ENCODE results near the gene ELP4. TPM values are rescaled to one million over a fixed set of nuclear protein-coding genes. Genes with fewer than 3 reads are reported as not detected.
"Not testable (repeated sequence)": the region's sequence is repeated elsewhere in the genome, so short reads cannot be mapped to it uniquely, and the experiment has no call there.

ELP4 gene
- total RNA-seq, 1 donor from 2014 or later: 37.1 TPM

DNA sequence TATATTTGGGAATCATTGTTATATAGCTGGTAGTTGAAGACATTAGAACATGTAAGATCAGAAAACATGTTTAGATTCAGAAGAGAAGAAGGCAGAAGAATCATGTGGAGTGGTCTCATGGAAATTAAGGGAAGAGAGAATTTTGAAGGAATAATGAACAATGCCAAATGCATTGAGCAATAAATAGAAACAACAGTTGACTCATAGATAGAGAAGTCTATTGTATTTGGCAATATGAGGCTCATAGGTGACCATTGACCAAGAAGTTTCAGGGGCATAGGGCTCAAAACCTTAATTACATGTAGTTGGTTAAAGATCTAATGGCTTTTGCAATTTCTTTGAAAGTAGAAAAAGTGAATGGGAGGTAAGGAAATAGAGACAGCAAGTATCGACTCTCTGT lies 177.7 kb downstream of the ELP4 start:
- Histone ChIP-seq H3K9me3 (no peaks in the 10 kb centered on the region), H3K27me3 (no peaks in the 10 kb centered on the region), H3K36me3 (no peaks in the 10 kb centered on the region), H3K27ac (no peak overlapping the region), H3K4me3 (no peak overlapping the region), H3K4me1 (peaks cover 0 to 4% of the 10 kb centered on the region in 2 donors)
- intact Hi-C loops (cut with DNase I): no loop called here
- TF ChIP-seq, protein P1, sequence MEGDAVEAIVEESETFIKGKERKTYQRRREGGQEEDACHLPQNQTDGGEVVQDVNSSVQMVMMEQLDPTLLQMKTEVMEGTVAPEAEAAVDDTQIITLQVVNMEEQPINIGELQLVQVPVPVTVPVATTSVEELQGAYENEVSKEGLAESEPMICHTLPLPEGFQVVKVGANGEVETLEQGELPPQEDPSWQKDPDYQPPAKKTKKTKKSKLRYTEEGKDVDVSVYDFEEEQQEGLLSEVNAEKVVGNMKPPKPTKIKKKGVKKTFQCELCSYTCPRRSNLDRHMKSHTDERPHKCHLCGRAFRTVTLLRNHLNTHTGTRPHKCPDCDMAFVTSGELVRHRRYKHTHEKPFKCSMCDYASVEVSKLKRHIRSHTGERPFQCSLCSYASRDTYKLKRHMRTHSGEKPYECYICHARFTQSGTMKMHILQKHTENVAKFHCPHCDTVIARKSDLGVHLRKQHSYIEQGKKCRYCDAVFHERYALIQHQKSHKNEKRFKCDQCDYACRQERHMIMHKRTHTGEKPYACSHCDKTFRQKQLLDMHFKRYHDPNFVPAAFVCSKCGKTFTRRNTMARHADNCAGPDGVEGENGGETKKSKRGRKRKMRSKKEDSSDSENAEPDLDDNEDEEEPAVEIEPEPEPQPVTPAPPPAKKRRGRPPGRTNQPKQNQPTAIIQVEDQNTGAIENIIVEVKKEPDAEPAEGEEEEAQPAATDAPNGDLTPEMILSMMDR (IDR thresholded peaks at IDR 0.05): no peak
- no peak for DNase-seq (ENCODE audit: low spot score in 2 of 2)

DNA sequence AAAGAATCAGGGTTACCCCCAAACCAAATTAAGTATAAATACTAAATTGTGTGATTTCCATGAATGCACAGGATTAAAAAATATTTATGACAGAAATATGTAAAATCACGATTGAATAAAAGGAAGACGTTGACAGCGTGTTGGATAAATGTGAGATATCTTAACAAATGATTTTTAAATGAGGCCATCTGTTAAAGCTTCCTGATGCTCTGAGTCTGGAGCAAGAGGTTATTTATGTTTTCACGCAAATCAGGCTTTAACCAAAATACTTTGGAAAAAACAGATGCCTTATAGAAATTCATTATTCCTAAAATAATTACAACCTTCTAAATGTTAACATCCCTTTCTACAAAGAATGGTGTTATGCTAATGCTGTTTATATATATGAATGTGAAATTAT lies 178.3 kb downstream of the ELP4 start:
- no peak overlapping the region for H3K4me3 ChIP-seq
- H3K9me3 ChIP-seq: no peaks in the 10 kb centered on the region
- intact Hi-C loops (cut with DNase I): no loop called here
- peaks cover 0 to 4% of the 10 kb centered on the region in 2 donors for H3K4me1 ChIP-seq
- no peak overlapping the region for H3K27ac ChIP-seq
- TF ChIP-seq, protein P1 (IDR thresholded peaks at IDR 0.05): no peak
- no peaks in the 10 kb centered on the region for H3K27me3 ChIP-seq
- DNase-seq (ENCODE audit: low spot score in 2 of 2): no peak
- H3K36me3 ChIP-seq: no peaks in the 10 kb centered on the region

DNA sequence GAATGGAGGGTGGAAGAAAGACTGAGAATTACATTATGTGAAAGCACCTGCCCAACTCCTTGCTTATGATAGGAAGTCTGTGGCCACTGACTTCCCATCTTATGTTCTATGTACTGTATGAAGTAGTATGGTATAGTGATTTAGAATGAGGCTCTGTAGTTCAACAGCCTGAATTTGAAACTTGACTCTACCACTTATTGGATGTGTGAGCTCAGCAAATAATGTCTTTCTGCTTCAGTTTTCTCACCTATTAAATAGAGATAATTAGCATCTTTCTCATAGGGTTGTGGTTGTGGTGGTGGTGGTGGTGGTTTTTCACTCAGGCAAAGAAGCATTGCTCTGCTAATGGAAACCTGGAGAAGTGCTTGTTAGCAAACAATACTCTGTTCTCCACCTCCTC lies 180.0 kb downstream of the ELP4 start:
- Histone ChIP-seq H3K4me1 (peaks cover 0 to 4% of the 10 kb centered on the region in 2 donors), H3K9me3 (no peaks in the 10 kb centered on the region), H3K27ac (no peak overlapping the region), H3K4me3 (no peak overlapping the region), H3K27me3 (no peaks in the 10 kb centered on the region), H3K36me3 (no peaks in the 10 kb centered on the region)
- no peak for DNase-seq (ENCODE audit: low spot score in 2 of 2)
- intact Hi-C loops (cut with DNase I): no loop called here
- TF ChIP-seq, protein P1 (IDR thresholded peaks at IDR 0.05): no peak

DNA sequence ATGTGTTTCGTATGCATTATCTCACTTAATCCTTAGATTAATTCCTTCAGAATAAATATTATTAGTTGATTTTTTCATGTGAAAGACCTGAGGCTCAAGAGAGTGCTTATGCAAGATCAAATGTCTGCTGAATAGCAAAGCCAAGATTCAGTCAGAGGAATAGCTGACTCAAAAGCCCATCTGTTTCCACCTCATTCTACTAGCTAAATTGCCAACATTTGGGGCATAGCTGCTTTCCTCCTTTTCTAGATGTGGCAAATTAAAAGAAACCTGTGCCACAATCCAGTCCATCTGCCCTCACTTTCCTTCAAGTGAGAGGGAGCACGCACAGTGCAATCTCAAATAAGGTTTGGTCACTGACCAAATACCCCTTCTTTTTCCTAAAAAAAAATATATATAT lies 180.5 kb downstream of the ELP4 start:
- TF ChIP-seq, protein P1 (IDR thresholded peaks at IDR 0.05): no peak
- DNase-seq (ENCODE audit: low spot score in 2 of 2): no peak
- Histone ChIP-seq H3K4me3 (no peak overlapping the region), H3K9me3 (no peaks in the 10 kb centered on the region), H3K36me3 (no peaks in the 10 kb centered on the region), H3K27ac (no peak overlapping the region), H3K27me3 (no peaks in the 10 kb centered on the region), H3K4me1 (peaks cover 0 to 4% of the 10 kb centered on the region in 2 donors)
- intact Hi-C loops (cut with DNase I): no loop called here

DNA sequence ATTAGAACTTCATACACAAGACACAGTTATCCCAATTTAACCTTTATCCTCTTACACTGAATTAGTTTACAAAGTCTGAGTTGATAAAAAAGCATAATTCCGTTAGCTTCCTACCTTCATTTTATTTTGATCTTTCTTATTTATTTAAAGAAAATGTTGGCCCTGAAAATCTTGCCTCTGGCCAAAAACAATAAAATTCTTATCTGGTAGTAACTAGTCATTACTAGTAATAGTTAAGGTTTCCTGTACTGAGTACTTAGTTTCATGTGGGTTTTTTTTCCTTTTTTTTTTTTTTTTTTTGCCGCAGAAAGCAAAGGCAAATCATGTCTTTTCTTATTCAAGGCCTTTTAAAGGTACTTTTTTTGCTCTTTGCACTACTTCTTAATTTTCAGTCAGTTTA lies 180.9 kb downstream of the ELP4 start:
- no peaks in the 10 kb centered on the region for H3K27me3 ChIP-seq
- no peak overlapping the region for H3K4me3 ChIP-seq
- H3K27ac ChIP-seq: no peak overlapping the region
- no peak for DNase-seq (ENCODE audit: low spot score in 2 of 2)
- no peaks in the 10 kb centered on the region for H3K36me3 ChIP-seq
- no peaks in the 10 kb centered on the region for H3K9me3 ChIP-seq
- TF ChIP-seq, protein P1 (IDR thresholded peaks at IDR 0.05): no peak
- H3K4me1 ChIP-seq: peaks cover 0 to 4% of the 10 kb centered on the region in 2 donors
- intact Hi-C loops (cut with DNase I): no loop called here

DNA sequence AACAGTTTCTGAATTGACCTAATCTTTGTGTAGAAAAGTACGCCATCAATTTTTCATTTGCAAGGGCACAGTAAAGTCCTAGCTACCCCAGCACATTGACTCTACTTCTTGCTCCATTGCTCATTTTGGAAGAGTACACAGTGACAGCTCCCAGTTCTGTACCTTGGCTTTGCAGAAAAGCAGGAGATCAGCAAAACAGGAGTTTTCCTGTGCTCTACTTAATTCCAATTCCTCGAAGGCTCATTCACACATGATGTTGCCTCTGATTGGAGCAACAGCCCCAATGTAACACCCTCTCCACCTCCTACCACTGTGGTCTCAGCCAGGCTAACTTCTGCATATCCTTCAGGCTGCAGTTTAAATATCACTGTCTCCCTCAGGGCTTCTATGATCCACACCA lies 182.9 kb downstream of the ELP4 start:
- intact Hi-C loops (cut with DNase I): no loop called here
- no peak for DNase-seq (ENCODE audit: low spot score in 2 of 2)
- Histone ChIP-seq H3K36me3 (no peaks in the 10 kb centered on the region), H3K4me1 (peaks cover 0 to 4% of the 10 kb centered on the region in 2 donors), H3K9me3 (no peaks in the 10 kb centered on the region), H3K4me3 (no peak overlapping the region), H3K27ac (no peak overlapping the region), H3K27me3 (no peaks in the 10 kb centered on the region)
- TF ChIP-seq, protein P1 (IDR thresholded peaks at IDR 0.05): no peak

DNA sequence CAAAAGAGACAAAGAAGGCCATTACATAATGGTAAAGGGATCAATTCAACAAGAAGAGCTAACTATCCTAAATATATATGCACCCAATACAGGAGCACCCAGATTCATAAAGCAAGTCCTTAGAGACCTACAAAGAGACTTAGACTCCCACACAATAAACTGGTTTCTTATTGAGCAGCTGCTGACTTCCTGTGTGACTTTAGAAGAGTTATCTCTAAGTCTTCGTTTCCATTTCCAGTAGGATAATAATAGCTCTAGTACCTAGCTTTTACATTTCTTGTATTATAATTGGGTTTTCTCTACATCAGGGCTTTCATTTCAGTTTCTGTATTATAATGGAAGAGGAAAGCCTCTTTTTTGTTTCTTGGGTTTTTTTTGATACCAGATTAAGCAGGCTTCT lies 187.5 kb downstream of the ELP4 start:
- H3K27ac ChIP-seq; H3K36me3 ChIP-seq; H3K4me1 ChIP-seq; H3K9me3 ChIP-seq; intact Hi-C loops (cut with DNase I); DNase-seq (ENCODE audit: low spot score in 2 of 2); H3K4me3 ChIP-seq; H3K27me3 ChIP-seq: not testable (repeated sequence)
